Transverse colon (tissue), 3 donors: ENCODE data around the gene SIK3.

Experiments used
- CTCF ChIP-seq, 5 experiments: fragments of 200-600 bp in 3 of 5; fragments of 450-650 bp in 2 of 5; sonication (generic) in 3 of 5; IDR thresholded peaks; 1 replicate in 2 of 5; 2 replicates in 3 of 5; pipeline ENCODE4 v1.5.1; 2016 to 2017; ENCODE audit warnings: antibody characterized with exemption in 5 of 5, inconsistent platforms in 3 of 5, mild to moderate bottlenecking in 2 of 5, moderate library complexity in 1 of 5
- EP300 ChIP-seq: sonication (generic); formaldehyde crosslinking; IDR thresholded peaks from one replicate; pipeline ENCODE4 v1.6.1; 2017; ENCODE audit warnings: antibody characterized with exemption, low read depth
- POLR2A ChIP-seq: fragments of 450-650 bp; IDR thresholded peaks from one replicate; pipeline ENCODE4 v1.6.1; 2016; ENCODE audit warnings: antibody characterized with exemption, mild to moderate bottlenecking, moderate library complexity

- TF ChIP-seq POLR2A (no peak), CTCF (IDR thresholded peaks at IDR 0.05) (no peak), EP300 (no peak)
These were observed 158.7 kb downstream of the SIK3 start for GRCh38 chr11:116939499-116939898.
